Mesendoderm (in vitro differentiated cells): ENCODE measurements around the gene YPEL1.
A peak's percentile ranks its signal among the peaks of the same experiment; 100 is the strongest.

Experiments
- DNase-seq: peaks from one replicate; pipeline ENCODE4 v3.0.0; 2013
- H2AK5ac ChIP-seq: 2 replicates; pipeline ENCODE4 v1.6.1; 2013; ENCODE audit warnings: low read length, inconsistent platforms
- H2BK120ac ChIP-seq: 2 replicates; pipeline ENCODE4 v1.6.1; 2013; ENCODE audit warnings: low read depth, mild to moderate bottlenecking, low read length, moderate library complexity, mixed read lengths
- H2BK15ac ChIP-seq: replicated peaks from 2 replicates; pipeline ENCODE4 v1.6.1; 2013; ENCODE audit warnings: low read depth, mild to moderate bottlenecking, moderate library complexity
- H2BK5ac ChIP-seq: 2 replicates; pipeline ENCODE4 v1.6.1; 2013; ENCODE audit warnings: low read length, inconsistent platforms
- H3K18ac ChIP-seq: 2 replicates; pipeline ENCODE4 v1.6.1; 2013; ENCODE audit warnings: mild to moderate bottlenecking, low read length, mixed read lengths
- H3K23ac ChIP-seq: one replicate; pipeline ENCODE4 v1.6.1; 2013; ENCODE audit warnings: low read length
- H3K27ac ChIP-seq: 2 replicates; pipeline ENCODE4 v1.5.1; 2013; ENCODE audit warnings: low read depth, mild to moderate bottlenecking, inconsistent platforms, low read length, moderate library complexity
- H3K27me3 ChIP-seq: 2 replicates; pipeline ENCODE4 v1.6.1; 2013; ENCODE audit warnings: low read length, control low read depth, mild to moderate bottlenecking, inconsistent platforms; ENCODE audit not compliant: insufficient read depth, poor library complexity
- H3K36me3 ChIP-seq: 2 replicates; pipeline ENCODE4 v1.6.1; 2013; ENCODE audit warnings: low read length, inconsistent platforms; ENCODE audit not compliant: control insufficient read depth, insufficient read depth
- H3K4ac ChIP-seq: one replicate; pipeline ENCODE4 v1.6.1; 2013; ENCODE audit warnings: low read depth, mild to moderate bottlenecking, low read length, moderate library complexity
- H3K4me1 ChIP-seq: 2 replicates; pipeline ENCODE4 v1.6.1; 2013; ENCODE audit warnings: low read depth, low read length, inconsistent platforms; ENCODE audit not compliant: control insufficient read depth
- H3K4me2 ChIP-seq: 2 replicates; pipeline ENCODE4 v1.6.1; 2013; ENCODE audit warnings: low read length
- H3K4me3 ChIP-seq: 2 replicates; pipeline ENCODE4 v1.5.1; 2013; ENCODE audit warnings: mild to moderate bottlenecking, low read length
- H3K56ac ChIP-seq: one replicate; pipeline ENCODE4 v1.6.1; 2013; ENCODE audit warnings: low read length
- H3K79me1 ChIP-seq: 2 replicates; pipeline ENCODE4 v1.6.1; 2013; ENCODE audit warnings: low read length, inconsistent platforms
- H3K79me2 ChIP-seq: 2 replicates; pipeline ENCODE4 v1.6.1; 2013; ENCODE audit warnings: mild to moderate bottlenecking, low read length; ENCODE audit not compliant: control insufficient read depth, insufficient read depth
- H3K9ac ChIP-seq: 2 replicates; pipeline ENCODE4 v1.6.1; 2013; ENCODE audit warnings: low read length, inconsistent platforms
- H4K5ac ChIP-seq: one replicate; pipeline ENCODE4 v1.6.1; 2013; ENCODE audit warnings: low read length
- H4K8ac ChIP-seq: one replicate; pipeline ENCODE4 v1.6.1; 2013; ENCODE audit warnings: low read depth, mild to moderate bottlenecking, control low read depth, low read length, moderate library complexity
- WGBS: extraction: QIAGEN DNeasy Blood & Tissue Kit; methylation state at CpG from one replicate; pipeline ENCODE4 v1.1.7; 2013; ENCODE audit warnings: low lambda C conversion rate, missing lambda C conversion rate; ENCODE audit not compliant: insufficient coverage; ENCODE audit errors: extremely low coverage; 5-methylcytosine and 5-hydroxymethylcytosine counted together

Gene YPEL1

GRCh38 chr22:21703684-21704316 lies 31.8 kb downstream of the YPEL1 start:
- no peak overlapping the region for H3K27ac ChIP-seq
- H3K18ac ChIP-seq: no peak overlapping the region
- no peak overlapping the region for H2AK5ac ChIP-seq
- H2BK120ac ChIP-seq: no peak overlapping the region
- H3K36me3 ChIP-seq: no peaks in the 10 kb centered on the region
- H3K23ac ChIP-seq: no peak overlapping the region
- H4K5ac ChIP-seq: no peak overlapping the region
- no peak overlapping the region for H3K4me3 ChIP-seq
- no peak overlapping the region for H3K9ac ChIP-seq
- H3K79me1 ChIP-seq: no peaks in the 10 kb centered on the region
- H4K8ac ChIP-seq: no peak overlapping the region
- WGBS: no CpG with 5 or more reads among the region's 31 CpGs
- H3K4ac ChIP-seq: no peak overlapping the region
- no peak for DNase-seq
- no peak overlapping the region for H2BK15ac ChIP-seq
- no peak overlapping the region for H2BK5ac ChIP-seq
- no peak overlapping the region for H3K56ac ChIP-seq
- no peaks in the 10 kb centered on the region for H3K79me2 ChIP-seq
- no peaks in the 10 kb centered on the region for H3K27me3 ChIP-seq
- H3K4me2 ChIP-seq: no peak overlapping the region
- H3K4me1 ChIP-seq: no peaks in the 10 kb centered on the region

- no peak overlapping the region for H2BK5ac ChIP-seq
- no peaks in the 10 kb centered on the region for H3K79me1 ChIP-seq
- H3K9ac ChIP-seq: no peak overlapping the region
- H3K27ac ChIP-seq: no peak overlapping the region
- no peak overlapping the region for H3K4me3 ChIP-seq
- no peak overlapping the region for H2BK120ac ChIP-seq
- WGBS: no CpG with 5 or more reads among the region's 30 CpGs
- H3K36me3 ChIP-seq: no peaks in the 10 kb centered on the region
- H3K4ac ChIP-seq: no peak overlapping the region
- H3K79me2 ChIP-seq: no peaks in the 10 kb centered on the region
- no peak overlapping the region for H3K18ac ChIP-seq
- H3K4me1 ChIP-seq: no peaks in the 10 kb centered on the region
- no peak overlapping the region for H2BK15ac ChIP-seq
- H3K23ac ChIP-seq: no peak overlapping the region
- H4K5ac ChIP-seq: no peak overlapping the region
- H3K27me3 ChIP-seq: no peaks in the 10 kb centered on the region
- H3K4me2 ChIP-seq: no peak overlapping the region
- no peak overlapping the region for H4K8ac ChIP-seq
- H3K56ac ChIP-seq: no peak overlapping the region
- no peak for DNase-seq
- H2AK5ac ChIP-seq: no peak overlapping the region
Measured at GRCh38 chr22:21702700-21703683, 32.6 kb downstream of the YPEL1 start.

GRCh38 chr22:21702094-21702493 lies 33.5 kb downstream of the YPEL1 start:
- no peak overlapping the region for H4K8ac ChIP-seq
- no peak overlapping the region for H3K9ac ChIP-seq
- no peaks in the 10 kb centered on the region for H3K4me1 ChIP-seq
- H2BK5ac ChIP-seq: no peak overlapping the region
- no peak overlapping the region for H3K4me3 ChIP-seq
- H3K27me3 ChIP-seq: no peaks in the 10 kb centered on the region
- no peaks in the 10 kb centered on the region for H3K79me2 ChIP-seq
- H3K79me1 ChIP-seq: no peaks in the 10 kb centered on the region
- H4K5ac ChIP-seq: no peak overlapping the region
- WGBS: no CpG with 5 or more reads among the region's 6 CpGs
- H3K4me2 ChIP-seq: no peak overlapping the region
- peaks cover under 1% of the 10 kb centered on the region for H3K36me3 ChIP-seq
- no peak for DNase-seq
- H3K4ac ChIP-seq: no peak overlapping the region
- H2AK5ac ChIP-seq: no peak overlapping the region
- no peak overlapping the region for H3K23ac ChIP-seq
- no peak overlapping the region for H3K18ac ChIP-seq
- H2BK15ac ChIP-seq: no peak overlapping the region
- H3K56ac ChIP-seq: no peak overlapping the region
- H2BK120ac ChIP-seq: no peak overlapping the region
- no peak overlapping the region for H3K27ac ChIP-seq

- Histone ChIP-seq H3K4ac (no peak overlapping the region), H3K79me1 (no peaks in the 10 kb centered on the region), H2AK5ac (no peak overlapping the region), H3K9ac (no peak overlapping the region), H2BK120ac (no peak overlapping the region), H3K56ac (no peak overlapping the region), H3K23ac (no peak overlapping the region), H3K36me3 (peaks cover 5% of the 10 kb centered on the region), H3K4me3 (no peak overlapping the region), H2BK5ac (no peak overlapping the region), H3K79me2 (no peaks in the 10 kb centered on the region), H3K4me1 (no peaks in the 10 kb centered on the region), H4K8ac (no peak overlapping the region), H3K27ac (no peak overlapping the region), H3K4me2 (no peak overlapping the region), H3K27me3 (no peaks in the 10 kb centered on the region), H2BK15ac (no peak overlapping the region), H3K18ac (no peak overlapping the region), H4K5ac (no peak overlapping the region)
- no CpG with 5 or more reads among the region's 7 CpGs for WGBS
- DNase-seq: peak; percentile 14
Measured at GRCh38 chr22:21701384-21701971, 34.1 kb downstream of the YPEL1 start.

GRCh38 chr22:21700822-21701221 lies 34.8 kb downstream of the YPEL1 start:
- no peaks in the 10 kb centered on the region for H3K4me1 ChIP-seq
- H3K27ac ChIP-seq: no peak overlapping the region
- H3K4me2 ChIP-seq: no peak overlapping the region
- no peak overlapping the region for H3K18ac ChIP-seq
- no CpG with 5 or more reads among the region's 6 CpGs for WGBS
- DNase-seq: no peak
- no peak overlapping the region for H3K4ac ChIP-seq
- no peak overlapping the region for H3K23ac ChIP-seq
- H2BK120ac ChIP-seq: no peak overlapping the region
- no peaks in the 10 kb centered on the region for H3K79me1 ChIP-seq
- no peak overlapping the region for H2BK5ac ChIP-seq
- H3K56ac ChIP-seq: no peak overlapping the region
- H3K36me3 ChIP-seq: peaks cover 7% of the 10 kb centered on the region
- H3K9ac ChIP-seq: no peak overlapping the region
- no peaks in the 10 kb centered on the region for H3K27me3 ChIP-seq
- H2BK15ac ChIP-seq: no peak overlapping the region
- H4K8ac ChIP-seq: no peak overlapping the region
- no peak overlapping the region for H2AK5ac ChIP-seq
- no peaks in the 10 kb centered on the region for H3K79me2 ChIP-seq
- H4K5ac ChIP-seq: no peak overlapping the region
- no peak overlapping the region for H3K4me3 ChIP-seq
